Stimulated activated CD8-positive, alpha-beta memory T cell treated with anti-CD3 and anti-CD28 coated beads, Interleukin-12 subunit alpha, Interleukin-12 subunit beta, amount 100 ng/mL, for 24 hours (primary cell): ENCODE measurements around the gene HK2.
A peak's percentile ranks its signal among the peaks of the same experiment; 100 is the strongest.
"Not testable (repeated sequence)": the region's sequence is repeated elsewhere in the genome, so short reads cannot be mapped to it uniquely, and the experiment has no call there.

Experiments
- DNase-seq: peaks from one replicate; pipeline ENCODE4 v3.0.0-alpha.2; 2020; ENCODE audit errors: extremely low read depth

Gene HK2

GRCh38 chr2:74834792-74835755 lies 1.1 kb downstream of the HK2 start:
- peak; percentile 47 for DNase-seq

DNA sequence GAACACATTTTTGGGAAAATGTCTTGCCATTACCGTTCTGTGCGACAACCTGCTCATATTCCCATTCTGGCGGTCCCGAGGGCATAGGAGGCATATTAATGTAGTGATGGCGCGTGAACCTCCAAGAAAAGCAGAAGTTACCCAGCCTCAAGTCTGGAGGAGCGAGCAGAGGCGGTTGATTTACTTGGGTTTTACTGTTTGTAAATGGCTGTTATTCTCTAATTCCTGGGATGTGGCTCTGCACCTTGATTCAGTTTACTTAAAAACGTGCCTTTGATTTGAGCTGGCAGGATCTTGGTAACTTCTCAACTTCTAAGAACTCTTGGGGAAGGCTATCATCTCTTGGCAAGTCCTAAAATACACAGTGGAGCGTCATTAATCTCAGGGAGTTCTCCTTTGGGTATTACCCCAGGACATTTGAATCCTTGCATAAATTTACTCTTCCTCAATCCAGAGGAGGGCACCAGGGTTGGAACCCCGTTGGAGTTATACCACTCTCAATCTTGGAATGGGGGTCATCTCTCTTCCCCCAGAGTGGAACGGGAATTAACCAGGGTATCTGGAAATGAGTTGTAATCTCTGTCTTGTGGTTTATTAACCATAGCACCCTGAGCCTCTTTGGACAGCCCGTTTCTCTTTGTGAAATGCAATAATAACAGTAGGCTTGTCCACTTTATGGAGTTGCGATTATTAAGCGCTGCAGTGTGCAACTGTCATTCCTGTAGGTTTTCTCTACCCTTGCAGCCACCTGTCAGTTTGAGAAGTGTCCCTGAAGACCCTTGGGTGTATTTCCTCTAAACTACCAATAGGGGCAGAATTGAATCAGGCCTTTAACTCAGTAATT lies 2.1 kb downstream of the HK2 start:
- no peak for DNase-seq

GRCh38 chr2:74836675-74837401 lies 2.9 kb downstream of the HK2 start:
- DNase-seq, result no peak

- no peak for DNase-seq
These were observed 7.7 kb downstream of the HK2 start for GRCh38 chr2:74841641-74842040.

DNA sequence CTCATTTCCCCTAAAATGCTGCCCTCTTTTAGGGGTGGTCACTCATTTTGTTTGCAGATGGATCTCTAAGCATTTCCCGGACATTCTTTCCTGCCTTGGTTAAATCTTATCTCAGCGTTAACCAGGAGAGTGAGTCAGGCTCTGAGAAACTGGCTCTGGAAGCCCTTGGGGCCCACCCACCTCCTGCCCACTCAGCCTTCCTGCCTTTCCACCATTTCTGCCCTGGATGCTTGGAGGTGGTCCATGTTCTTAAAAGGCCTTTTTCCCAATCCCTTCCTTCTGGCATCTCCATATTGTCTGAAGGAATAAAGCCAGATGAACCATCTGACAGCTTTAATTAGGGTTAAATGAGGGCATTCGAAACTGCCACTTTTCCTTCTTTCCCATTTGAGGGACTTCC lies 9.5 kb downstream of the HK2 start:
- no peak for DNase-seq

GRCh38 chr2:74843899-74844298 lies 10.0 kb downstream of the HK2 start:
- no peak for DNase-seq

GRCh38 chr2:74844752-74845151 lies 10.8 kb downstream of the HK2 start:
- no peak for DNase-seq

DNA sequence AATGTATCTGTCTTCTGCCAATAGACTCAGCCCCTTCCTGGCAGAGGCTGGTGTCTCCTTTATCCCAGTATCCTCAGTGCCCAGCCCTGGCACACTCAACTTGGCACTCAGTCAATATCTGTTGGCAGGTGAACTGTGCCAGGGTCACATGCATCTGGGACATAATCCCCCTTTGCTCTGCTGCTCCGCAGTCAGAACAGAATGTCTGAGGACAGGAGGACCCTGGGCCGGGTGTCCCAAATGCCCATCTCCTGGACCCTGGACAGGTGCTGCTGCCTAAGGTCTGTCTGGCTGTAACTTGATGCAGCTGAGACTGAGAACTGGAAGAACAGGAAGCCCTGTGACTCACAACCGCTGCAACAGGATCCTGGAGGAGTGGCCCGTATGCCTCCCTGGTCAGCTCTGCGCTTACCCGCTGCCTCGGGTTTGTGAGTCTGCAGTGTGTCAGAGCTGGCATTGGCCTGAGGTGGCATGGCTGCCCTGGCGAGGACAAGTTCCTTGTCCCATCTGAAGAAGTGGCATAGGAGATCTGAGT lies 11.4 kb downstream of the HK2 start:
- no peak for DNase-seq

DNA sequence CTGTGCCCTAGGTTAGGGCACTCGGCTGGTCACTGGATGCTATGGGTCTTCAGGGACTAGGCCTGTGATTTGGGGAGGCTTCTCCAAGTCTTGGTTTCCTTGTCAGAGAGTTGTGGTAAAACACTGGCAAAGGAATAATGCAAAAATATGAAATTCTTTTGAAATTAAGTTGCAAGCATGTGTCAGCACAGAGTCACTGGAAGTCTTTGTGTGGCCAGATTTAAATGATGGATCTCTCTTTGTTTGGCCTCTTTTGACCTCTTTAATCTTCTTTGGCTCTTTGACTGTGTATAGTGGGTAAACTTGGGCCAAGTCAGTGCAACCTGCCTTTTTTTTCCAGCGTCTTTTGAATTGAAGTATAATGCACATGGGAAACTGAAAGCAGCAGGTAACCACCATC lies 12.1 kb downstream of the HK2 start:
- no peak for DNase-seq

DNA sequence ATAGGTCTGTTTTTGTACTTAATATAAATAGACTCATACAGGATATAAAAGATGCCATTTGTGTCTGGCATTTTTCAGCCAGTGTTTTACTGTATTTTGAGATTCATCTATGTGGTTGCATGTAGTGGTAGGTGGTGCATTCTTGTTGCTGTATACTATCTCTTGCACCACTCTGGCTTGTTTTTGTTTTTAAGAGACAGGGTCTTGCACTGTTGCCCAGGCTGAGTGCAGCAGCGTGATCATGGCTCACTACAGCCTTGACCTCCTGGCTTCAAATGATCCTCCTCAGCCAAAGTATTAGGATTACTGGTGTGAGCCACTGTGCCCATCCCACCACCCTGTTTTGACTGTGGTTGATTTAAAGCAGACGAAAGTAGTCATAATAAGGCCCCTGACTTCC lies 12.6 kb downstream of the HK2 start:
- DNase-seq, result no peak

DNA sequence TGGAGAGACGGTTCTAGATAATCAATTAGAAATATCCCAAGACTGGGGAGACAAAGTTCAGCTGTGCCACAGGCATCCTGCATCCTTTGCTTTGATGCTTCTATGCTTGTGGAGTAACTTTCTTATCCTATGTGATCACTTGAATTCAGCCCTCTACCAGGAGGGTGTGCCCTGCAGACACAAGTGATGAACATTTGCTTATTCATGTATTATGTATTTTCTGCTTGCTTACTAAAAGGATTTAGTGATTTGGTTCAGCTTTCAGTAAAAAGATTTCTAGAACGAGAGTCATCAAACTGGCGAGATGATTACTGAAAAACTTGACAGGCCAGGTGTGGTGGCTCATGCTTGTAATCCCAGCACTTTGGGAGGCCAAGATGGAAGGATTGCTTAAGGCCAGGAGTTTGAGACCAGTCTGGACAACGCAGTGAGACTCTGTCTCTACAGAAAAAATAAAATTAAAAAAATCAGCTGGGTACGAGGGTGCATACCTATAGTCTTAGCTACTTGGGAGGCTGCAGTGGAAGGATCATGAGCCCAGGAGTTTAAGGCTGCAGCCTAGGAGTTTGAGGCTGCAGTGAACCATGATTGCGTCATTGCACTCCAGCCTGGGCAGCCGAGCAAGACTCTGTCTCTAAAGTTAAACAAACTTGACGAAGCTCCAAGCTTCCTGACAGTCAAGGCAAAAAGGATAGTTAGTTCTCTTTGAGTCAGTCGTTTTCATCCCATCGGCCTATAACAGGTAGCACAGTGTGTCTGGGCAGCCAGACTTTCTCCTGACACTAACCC lies 13.3 kb downstream of the HK2 start:
- DNase-seq, result no peak

- no peak for DNase-seq
These were observed 15.4 kb downstream of the HK2 start for GRCh38 chr2:74849228-74849892.

DNA sequence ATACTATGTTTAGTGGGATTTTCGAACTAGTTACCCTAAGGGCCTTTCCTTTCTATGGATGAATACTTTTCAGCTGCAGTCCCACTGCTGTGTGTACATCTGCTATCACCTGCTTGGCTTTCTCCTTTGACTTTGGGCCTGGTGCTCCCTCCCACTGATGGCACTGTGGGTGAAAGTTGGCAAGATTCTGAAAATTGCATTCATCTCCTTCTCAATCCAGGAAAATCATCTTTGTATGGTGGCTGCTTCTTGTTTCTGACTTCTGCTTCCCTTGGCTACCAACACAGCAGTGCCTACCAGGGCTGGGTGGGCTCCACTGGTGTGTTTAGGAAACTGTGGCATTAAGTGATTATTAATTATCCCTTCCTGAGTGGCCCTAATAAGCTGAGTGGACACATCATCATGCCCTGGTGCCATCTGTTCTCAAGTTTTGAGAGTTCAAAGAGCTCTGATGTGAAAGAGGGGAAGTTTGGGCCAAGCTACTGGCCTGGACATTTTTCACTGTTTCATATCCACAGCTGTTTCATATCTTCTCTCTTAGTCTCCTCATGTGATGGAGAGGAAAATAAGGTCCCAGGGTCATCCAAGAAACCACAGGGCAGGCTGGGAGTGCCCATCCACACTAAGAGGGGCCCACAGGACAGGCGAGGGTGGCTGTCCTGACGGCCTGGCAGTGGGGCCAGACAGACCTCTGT lies 16.7 kb downstream of the HK2 start:
- no peak for DNase-seq

GRCh38 chr2:74851191-74851566 lies 17.3 kb downstream of the HK2 start:
- no peak for DNase-seq

GRCh38 chr2:74853360-74853759 lies 19.4 kb downstream of the HK2 start:
- DNase-seq, result not testable (repeated sequence)

DNA sequence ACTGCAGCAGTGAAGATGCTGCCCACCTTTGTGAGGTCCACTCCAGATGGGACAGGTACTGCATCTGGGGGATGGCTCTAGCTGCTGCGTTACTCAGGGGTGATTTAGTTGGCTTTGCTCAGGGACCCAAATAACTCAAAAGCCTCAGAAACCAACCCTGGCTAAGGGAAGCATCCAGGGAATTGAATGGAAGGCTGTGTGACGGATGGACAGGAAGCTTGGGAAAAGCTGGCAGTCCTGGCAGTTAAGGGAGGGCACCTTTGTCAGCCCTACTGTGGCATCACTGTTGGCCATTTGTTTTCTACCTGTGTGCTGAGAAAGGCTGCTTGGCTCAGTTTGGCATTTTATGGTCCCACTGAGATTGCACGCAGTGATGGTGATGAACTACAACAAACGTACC lies 20.5 kb downstream of the HK2 start:
- no peak for DNase-seq

DNA sequence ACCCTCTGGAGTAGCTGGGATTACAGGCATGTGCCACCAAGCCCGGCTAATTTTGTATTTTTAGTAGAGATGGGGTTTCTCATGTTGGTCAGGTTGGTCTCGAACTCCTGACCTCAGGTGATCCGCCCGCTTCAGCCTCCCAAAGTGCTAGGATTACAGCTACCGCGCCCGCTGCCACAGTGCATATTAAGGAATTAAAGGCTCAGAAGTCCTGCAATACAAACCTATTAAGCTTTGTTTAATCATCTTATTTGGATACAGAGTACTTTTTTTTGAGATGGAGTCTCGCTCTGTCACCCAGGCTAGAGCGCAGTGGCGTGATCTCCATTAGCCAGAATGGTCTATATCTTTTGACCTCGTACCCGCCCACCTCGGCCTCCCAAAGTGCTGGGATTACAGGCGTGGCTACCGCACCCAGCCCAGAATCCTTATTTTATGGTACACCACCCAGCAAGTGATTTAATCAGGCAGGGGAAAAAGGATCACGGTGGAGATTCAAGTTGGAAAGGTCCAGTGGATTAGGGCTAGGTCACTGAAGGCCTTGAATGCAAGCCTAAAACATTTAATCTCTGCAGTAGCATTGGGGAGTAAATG lies 21.3 kb downstream of the HK2 start:
- not testable (repeated sequence) for DNase-seq

- DNase-seq, result no peak
These were observed 22.2 kb downstream of the HK2 start for GRCh38 chr2:74856004-74856578.

DNA sequence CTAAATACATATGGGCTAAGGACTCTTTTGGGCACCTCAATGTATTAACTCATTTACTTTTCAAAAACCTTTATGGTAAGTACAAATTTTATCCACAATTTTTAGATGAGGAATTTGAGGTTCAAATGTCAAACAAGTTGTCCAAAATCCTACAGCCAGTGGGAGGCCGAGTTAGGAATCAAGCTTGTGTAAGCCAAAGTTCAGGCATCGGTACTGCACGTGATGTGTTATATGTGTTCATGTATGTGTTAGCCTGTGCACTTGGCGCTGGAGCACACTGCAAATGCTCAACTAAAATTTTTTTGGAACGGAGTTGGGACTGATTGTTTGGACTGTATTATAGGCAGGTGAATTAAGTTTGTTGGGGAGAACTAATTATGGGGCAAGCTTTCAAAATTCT lies 22.7 kb downstream of the HK2 start:
- DNase-seq, result no peak
